Colonic mucosa (tissue), 4 donors: ENCODE data around the gene COL4A2. TPM values are rescaled to one million over a fixed set of nuclear protein-coding genes. Genes with fewer than 3 reads are reported as not detected.

ENCODE experiments used
- DNase-seq: peaks from one replicate; pipeline ENCODE4 v3.0.0-alpha.2; 2020
- H3K27ac ChIP-seq: fragments of 200-600 bp; one replicate; pipeline ENCODE4 v1.8.0; 2021
- H3K27me3 ChIP-seq: fragments of 200-600 bp; one replicate; pipeline ENCODE4 v1.8.0; 2021
- H3K36me3 ChIP-seq: fragments of 200-600 bp; one replicate; pipeline ENCODE4 v1.8.0; 2021
- H3K4me1 ChIP-seq: fragments of 200-600 bp; one replicate; pipeline ENCODE4 v1.8.0; 2021; ENCODE audit warnings: mild to moderate bottlenecking
- H3K4me3 ChIP-seq: fragments of 200-600 bp; one replicate; pipeline ENCODE4 v1.8.0; 2021
- H3K9ac ChIP-seq, 2 donors: one replicate each; pipeline ENCODE4 v1.7.0; 2013; ENCODE audit warnings: control low read depth in 2 of 2, low read depth in 2 of 2, low read length in 2 of 2
- H3K9me3 ChIP-seq: fragments of 200-600 bp; one replicate; pipeline ENCODE4 v1.8.0; 2021
- intact Hi-C: fragments of 100-400 bp; cut with DNase I; formaldehyde crosslinking; loops from one replicate; pipeline ENCODE4 v1.14.1; 2022
- total RNA-seq, 2 donors: library from RNA; stranded (reverse); fragmentation: NEBNext Ultra II Directional in 1 of 2; extraction: Animal tissue kit (Norgen Biotek cat#: 25700) in 1 of 2; gene quantifications; one replicate each; pipeline ENCODE4 v1.2.1, GENCODE V29; 2021
- TF ChIP-seq, protein P1 (sequence below): fragments of 200-600 bp; IDR thresholded peaks from one replicate; pipeline ENCODE4 v1.8.0; 2022; ENCODE audit warnings: antibody characterized with exemption, mild to moderate bottlenecking
- donor health status: healthy.
- donor health status: DM: no; HTN: no; CAD: no.
- donor health status: DM: no; HTN: no; CAD: no.

The COL4A2 gene
- total RNA-seq, 2 donors from 2014 or later = 61.1 to 111 TPM

DNA sequence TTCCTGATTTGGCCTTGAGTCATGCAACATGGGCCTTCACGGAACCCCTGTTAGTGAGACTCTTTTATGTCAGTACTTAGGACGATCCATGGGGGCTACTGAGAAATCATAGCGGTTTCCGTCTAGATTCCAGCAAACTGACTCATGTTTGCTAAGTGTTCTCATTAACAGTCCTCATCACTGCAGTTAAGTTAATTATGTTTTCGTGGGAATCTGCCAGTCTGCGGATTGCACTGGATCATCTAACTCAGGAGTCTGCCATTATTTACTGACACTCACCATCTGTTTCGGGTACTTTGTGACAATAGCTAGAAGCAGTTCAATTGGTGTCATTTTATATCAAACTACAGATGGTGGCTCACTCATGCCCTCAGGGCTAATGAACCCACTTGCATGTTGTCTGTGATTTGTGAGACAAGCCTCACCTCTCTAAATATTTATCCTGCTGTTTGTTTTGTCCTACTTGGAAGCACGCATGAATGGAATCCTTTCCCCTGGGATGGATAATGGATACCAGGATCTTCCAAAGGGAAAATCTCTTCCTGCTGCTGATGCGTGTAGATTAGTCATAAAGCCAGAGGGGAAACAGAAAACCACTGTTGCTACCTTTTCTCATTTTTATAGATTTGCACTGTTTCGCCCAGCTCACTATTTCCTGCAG, 192.7 kb downstream of the COL4A2 start:
- no peak for DNase-seq
- TF ChIP-seq, protein P1, sequence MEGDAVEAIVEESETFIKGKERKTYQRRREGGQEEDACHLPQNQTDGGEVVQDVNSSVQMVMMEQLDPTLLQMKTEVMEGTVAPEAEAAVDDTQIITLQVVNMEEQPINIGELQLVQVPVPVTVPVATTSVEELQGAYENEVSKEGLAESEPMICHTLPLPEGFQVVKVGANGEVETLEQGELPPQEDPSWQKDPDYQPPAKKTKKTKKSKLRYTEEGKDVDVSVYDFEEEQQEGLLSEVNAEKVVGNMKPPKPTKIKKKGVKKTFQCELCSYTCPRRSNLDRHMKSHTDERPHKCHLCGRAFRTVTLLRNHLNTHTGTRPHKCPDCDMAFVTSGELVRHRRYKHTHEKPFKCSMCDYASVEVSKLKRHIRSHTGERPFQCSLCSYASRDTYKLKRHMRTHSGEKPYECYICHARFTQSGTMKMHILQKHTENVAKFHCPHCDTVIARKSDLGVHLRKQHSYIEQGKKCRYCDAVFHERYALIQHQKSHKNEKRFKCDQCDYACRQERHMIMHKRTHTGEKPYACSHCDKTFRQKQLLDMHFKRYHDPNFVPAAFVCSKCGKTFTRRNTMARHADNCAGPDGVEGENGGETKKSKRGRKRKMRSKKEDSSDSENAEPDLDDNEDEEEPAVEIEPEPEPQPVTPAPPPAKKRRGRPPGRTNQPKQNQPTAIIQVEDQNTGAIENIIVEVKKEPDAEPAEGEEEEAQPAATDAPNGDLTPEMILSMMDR = no peak
- Histone ChIP-seq H3K9ac (no peak overlapping the region), H3K9me3 (no peaks in the 10 kb centered on the region), H3K4me1 (peaks cover 4% of the 10 kb centered on the region), H3K27ac (no peak overlapping the region), H3K4me3 (no peak overlapping the region), H3K36me3 (no peaks in the 10 kb centered on the region), H3K27me3 (no peaks in the 10 kb centered on the region)
- intact Hi-C loops = no loop called here

DNA sequence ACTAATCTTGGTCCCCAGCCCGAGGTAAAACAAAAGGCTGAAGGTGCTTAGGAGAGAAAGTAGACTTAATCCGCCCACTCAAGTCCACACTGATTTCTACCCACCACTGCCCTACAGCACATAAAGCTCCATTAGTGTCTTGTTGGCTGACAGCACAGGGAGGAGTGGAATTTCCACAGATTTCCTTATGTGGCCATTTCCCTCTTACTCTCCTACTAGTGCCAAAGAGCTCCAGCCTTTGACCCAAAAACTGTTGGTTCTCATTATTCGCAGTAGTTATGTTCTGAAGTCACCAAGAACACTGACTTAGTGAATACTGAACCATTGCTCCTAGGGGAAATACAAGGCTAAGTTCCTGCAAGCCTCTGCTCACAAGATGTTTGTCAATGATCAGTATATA, 193.3 kb downstream of the COL4A2 start:
- intact Hi-C loops = no loop called here
- H3K9ac ChIP-seq = no peak overlapping the region
- no peaks in the 10 kb centered on the region for H3K27me3 ChIP-seq
- H3K27ac ChIP-seq = no peak overlapping the region
- no peaks in the 10 kb centered on the region for H3K36me3 ChIP-seq
- TF ChIP-seq, protein P1 = no peak
- no peak for DNase-seq
- H3K4me1 ChIP-seq = peaks cover 4% of the 10 kb centered on the region
- H3K9me3 ChIP-seq = no peaks in the 10 kb centered on the region
- no peak overlapping the region for H3K4me3 ChIP-seq

DNA sequence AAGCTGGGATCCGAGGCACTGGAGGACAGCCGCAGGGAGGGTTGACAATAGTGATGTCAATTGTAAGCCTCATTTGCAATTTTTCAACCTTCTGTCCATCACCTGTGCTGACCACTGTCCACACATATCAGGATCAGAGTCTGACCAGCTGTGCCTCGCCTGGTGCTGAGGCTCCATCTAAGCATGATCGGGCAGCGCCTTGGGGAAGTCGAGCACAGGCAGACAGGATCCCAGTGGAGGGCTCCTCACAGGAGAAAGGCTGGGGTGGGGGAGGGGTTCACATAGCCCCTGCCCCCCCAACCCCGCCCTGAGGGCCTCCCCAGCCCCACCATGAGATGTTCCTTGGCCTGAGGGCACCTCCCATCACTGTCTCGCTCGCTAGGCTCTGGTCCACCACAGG, 194.1 kb downstream of the COL4A2 start:
- intact Hi-C loops = no loop called here
- H3K4me1 ChIP-seq = peaks cover 4% of the 10 kb centered on the region
- no peaks in the 10 kb centered on the region for H3K27me3 ChIP-seq
- H3K27ac ChIP-seq = no peak overlapping the region
- no peak for DNase-seq
- H3K36me3 ChIP-seq = no peaks in the 10 kb centered on the region
- no peaks in the 10 kb centered on the region for H3K9me3 ChIP-seq
- TF ChIP-seq, protein P1 = no peak
- no peak overlapping the region for H3K4me3 ChIP-seq
- no peak overlapping the region for H3K9ac ChIP-seq

DNA sequence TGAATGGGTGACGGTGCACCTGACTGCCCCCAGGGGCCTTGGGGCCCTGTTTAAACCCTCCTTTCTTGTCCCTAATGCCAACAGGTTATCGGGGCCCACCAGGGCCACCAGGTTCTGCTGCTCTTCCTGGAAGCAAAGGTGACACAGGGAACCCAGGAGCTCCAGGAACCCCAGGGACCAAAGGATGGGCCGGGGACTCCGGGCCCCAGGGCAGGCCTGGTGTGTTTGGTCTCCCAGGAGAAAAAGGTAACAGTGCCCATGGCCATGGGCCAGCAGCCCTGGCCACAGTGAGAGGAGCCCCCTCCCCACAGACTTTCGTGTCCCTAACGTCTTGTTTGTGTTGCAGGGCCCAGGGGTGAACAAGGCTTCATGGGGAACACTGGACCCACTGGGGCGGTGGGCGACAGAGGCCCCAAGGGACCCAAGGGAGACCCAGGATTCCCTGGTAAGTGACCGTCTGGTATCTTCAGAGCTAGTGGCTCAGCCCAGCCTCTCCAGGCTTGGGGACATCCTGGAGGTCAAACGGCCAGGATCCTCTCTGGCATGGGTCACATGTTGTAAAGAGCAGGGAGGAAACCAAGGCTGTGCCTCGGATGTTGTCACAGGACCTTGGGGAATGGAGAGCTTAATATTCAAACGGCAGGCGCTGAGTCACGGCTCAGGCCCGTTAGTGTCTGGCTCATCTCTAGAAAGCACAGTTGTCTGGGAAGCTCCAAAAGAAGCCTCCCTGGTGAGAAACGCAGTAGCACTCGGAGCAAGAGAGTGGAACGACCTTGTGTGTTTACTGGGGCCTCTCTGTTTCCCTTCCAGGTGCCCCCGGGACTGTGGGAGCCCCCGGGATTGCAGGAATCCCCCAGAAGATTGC, 196.2 kb downstream of the COL4A2 start:
- Histone ChIP-seq H3K27me3 (no peaks in the 10 kb centered on the region), H3K9me3 (no peaks in the 10 kb centered on the region), H3K9ac (no peak overlapping the region), H3K4me3 (no peak overlapping the region), H3K27ac (no peak overlapping the region), H3K4me1 (peaks cover 10% of the 10 kb centered on the region), H3K36me3 (no peaks in the 10 kb centered on the region)
- TF ChIP-seq, protein P1 = no peak
- intact Hi-C loops = no loop called here
- no peak for DNase-seq

DNA sequence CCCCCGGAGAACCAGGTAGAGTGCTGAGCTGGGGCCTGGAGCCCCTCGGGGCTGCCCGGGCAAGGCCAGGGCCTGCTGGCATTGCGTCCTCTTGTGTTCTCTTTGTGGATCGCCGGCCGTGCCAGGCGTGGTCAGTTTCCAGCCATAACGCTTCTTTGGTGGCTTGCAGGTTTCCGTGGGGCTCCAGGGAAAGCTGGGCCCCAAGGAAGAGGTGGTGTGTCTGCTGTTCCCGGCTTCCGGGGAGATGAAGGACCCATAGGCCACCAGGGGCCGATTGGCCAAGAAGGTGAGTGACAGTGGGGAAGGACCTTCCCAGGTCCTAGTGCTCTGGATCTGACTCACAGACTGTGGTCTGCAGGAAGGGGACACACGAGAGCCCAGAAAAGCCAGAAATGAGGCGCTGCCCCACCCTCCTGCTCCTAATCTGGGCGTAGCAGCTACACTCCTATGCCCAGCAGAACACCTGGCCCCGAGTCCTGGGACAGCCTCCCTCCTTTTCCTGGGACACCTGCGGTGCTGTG, 197.0 kb downstream of the COL4A2 start:
- Histone ChIP-seq H3K9ac (peak overlapping the region in 1 of 2 donors; percentile 66), H3K4me3 (no peak overlapping the region), H3K27ac (no peak overlapping the region), H3K4me1 (peaks cover 10% of the 10 kb centered on the region), H3K9me3 (no peaks in the 10 kb centered on the region), H3K36me3 (no peaks in the 10 kb centered on the region), H3K27me3 (no peaks in the 10 kb centered on the region)
- TF ChIP-seq, protein P1 = no peak
- intact Hi-C loops = no loop called here
- peak; percentile 49 for DNase-seq
